GM12875 (cell line): ENCODE measurements around the gene SLC1A1.

Experiments
- H3K4me3 ChIP-seq: one replicate; pipeline ENCODE4 v1.5.1; 2011; ENCODE audit warnings: low read depth, low read length, control low read depth
- CTCF ChIP-seq: IDR thresholded peaks from 2 replicates; pipeline ENCODE4 v1.5.1; 2011; ENCODE audit warnings: low read depth, mild to moderate bottlenecking, control low read depth, inconsistent platforms, low read length, moderate library complexity, borderline replicate concordance; ENCODE audit not compliant: insufficient read depth

Gene SLC1A1

GRCh38 chr9:4509590-4509984 lies 19.3 kb downstream of the SLC1A1 start:
- no peak for TF ChIP-seq CTCF
- H3K4me3 ChIP-seq, result no peak overlapping the region

- no peak for TF ChIP-seq CTCF
- H3K4me3 ChIP-seq, result no peak overlapping the region
These were observed 20.5 kb downstream of the SLC1A1 start for GRCh38 chr9:4510546-4511322.

- no peak for TF ChIP-seq CTCF
- no peak overlapping the region for H3K4me3 ChIP-seq
These were observed 24.2 kb downstream of the SLC1A1 start for GRCh38 chr9:4514252-4515128.

- TF ChIP-seq CTCF, result no peak
- H3K4me3 ChIP-seq, result no peak overlapping the region
These were observed 25.7 kb downstream of the SLC1A1 start for GRCh38 chr9:4515958-4516375.

- no peak for TF ChIP-seq CTCF
These were observed 27.0 kb downstream of the SLC1A1 start for GRCh38 chr9:4517274-4517673.

GRCh38 chr9:4519604-4520003 lies 29.3 kb downstream of the SLC1A1 start:
- no peak for TF ChIP-seq CTCF
- no peak overlapping the region for H3K4me3 ChIP-seq

More at GRCh38 chr9:4517274-4517673, 27.0 kb downstream of the SLC1A1 start:
- no peak overlapping the region for H3K4me3 ChIP-seq
